Endodermal cell (in vitro differentiated cells): ENCODE data around the gene GCSAM. TPM values are rescaled to one million over a fixed set of nuclear protein-coding genes. Genes with fewer than 3 reads are reported as not detected.
A peak's percentile ranks its signal among the peaks of the same experiment; 100 is the strongest.

Experiments
- DNase-seq: peaks from one replicate; pipeline ENCODE4 v3.0.0-alpha.2; 2017
- H3K27ac ChIP-seq: 2 replicates; pipeline ENCODE4 v1.5.1; 2013; ENCODE audit warnings: mild to moderate bottlenecking, low read depth, low read length, moderate library complexity
- H3K27me3 ChIP-seq: 2 replicates; pipeline ENCODE4 v1.6.1; 2013; ENCODE audit warnings: mild to moderate bottlenecking, low read length, moderate library complexity; ENCODE audit not compliant: insufficient read depth, control insufficient read depth, poor library complexity, severe bottlenecking
- H3K36me3 ChIP-seq: 2 replicates; pipeline ENCODE4 v1.7.0; 2013; ENCODE audit warnings: mild to moderate bottlenecking, low read length, moderate library complexity; ENCODE audit not compliant: control insufficient read depth, insufficient read depth
- H3K4me1 ChIP-seq: one replicate; pipeline ENCODE4 v1.7.0; 2013; ENCODE audit warnings: low read length; ENCODE audit not compliant: control insufficient read depth, insufficient read depth
- H3K4me3 ChIP-seq: 2 replicates; pipeline ENCODE4 v1.5.1; 2013; ENCODE audit warnings: mild to moderate bottlenecking, low read length, moderate library complexity
- H3K9ac ChIP-seq: 2 replicates; pipeline ENCODE4 v1.6.1; 2013; ENCODE audit warnings: mild to moderate bottlenecking, low read length, moderate library complexity; ENCODE audit not compliant: poor library complexity, severe bottlenecking; ENCODE audit errors: extremely low read depth
- H3K9me3 ChIP-seq: 2 replicates; pipeline ENCODE4 v1.6.1; 2013; ENCODE audit warnings: mild to moderate bottlenecking, low read length, moderate library complexity; ENCODE audit not compliant: control insufficient read depth
- H3K27ac Mint-ChIP-seq: 2 replicates; pipeline ENCODE4 v1.8.0; 2020; ENCODE audit warnings: mixed read lengths
- H3K27me3 Mint-ChIP-seq: 2 replicates; pipeline ENCODE4 v1.8.0; 2021; ENCODE audit warnings: mild to moderate bottlenecking, mixed read lengths; ENCODE audit not compliant: insufficient read depth
- H3K36me3 Mint-ChIP-seq: 2 replicates; pipeline ENCODE4 v1.8.0; 2020; ENCODE audit warnings: low read depth, mixed read lengths
- H3K4me1 Mint-ChIP-seq: 2 replicates; pipeline ENCODE4 v1.8.0; 2020; ENCODE audit warnings: mixed read lengths
- H3K4me3 Mint-ChIP-seq: 2 replicates; pipeline ENCODE4 v1.8.0; 2020; ENCODE audit warnings: mild to moderate bottlenecking, moderate library complexity, mixed read lengths
- H3K9me3 Mint-ChIP-seq: 2 replicates; pipeline ENCODE4 v1.8.0; 2020; ENCODE audit warnings: mild to moderate bottlenecking, mixed read lengths
- CTCF ChIP-seq: fragments of 200-600 bp; sonication (generic); conservative IDR thresholded peaks from 2 replicates; pipeline ENCODE4 v1.5.0; 2021; ENCODE audit warnings: antibody characterized with exemption, mild to moderate bottlenecking
- WGBS, 2 experiments: methylation state at CpG; one replicate each; pipeline versions ENCODE4 v1.1.5 to v1.1.7; 2013; ENCODE audit warnings: missing lambda C conversion rate in 2 of 2, mixed read lengths in 1 of 2; ENCODE audit not compliant: insufficient coverage in 1 of 2, insufficient read length in 1 of 2; 5-methylcytosine and 5-hydroxymethylcytosine counted together
- total RNA-seq, 2 donors: library from RNA; stranded (reverse); fragmentation: NEBNext Ultra II Directional in 1 of 2; extraction: Animal tissue kit (Norgen Biotek cat#: 25700) in 1 of 2; gene quantifications; 2 replicates in 1 of 2; 3 replicates in 1 of 2; pipeline ENCODE4 v1.2.1, GENCODE V29; 2021

Gene GCSAM
- total RNA-seq, 2 donors from 2014 or later = not detected

DNA sequence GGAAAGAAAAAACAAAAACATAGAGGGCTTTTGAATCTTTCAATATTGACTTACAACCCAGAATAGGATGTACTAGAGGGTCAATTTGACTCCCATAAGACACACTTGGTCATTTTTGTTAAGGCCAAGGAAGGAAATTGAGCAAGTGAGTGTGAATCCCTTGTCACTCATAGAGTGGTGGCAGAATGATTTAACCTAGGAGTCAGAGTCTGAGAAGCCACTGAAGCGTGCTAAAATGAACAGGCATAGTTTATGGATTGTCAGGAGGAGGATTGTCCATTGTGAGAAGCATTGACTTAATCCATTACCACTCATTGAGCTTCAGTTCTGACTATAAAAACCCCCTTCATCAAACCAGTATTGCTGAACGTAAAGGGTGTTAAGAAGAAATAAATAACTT is 8.2 kb upstream of the GCSAM start:
- Histone ChIP-seq H3K9ac (no peak overlapping the region), H3K4me3 (no peak overlapping the region), H3K27me3 (no peaks in the 10 kb centered on the region), H3K27ac (no peak overlapping the region), H3K36me3 (no peaks in the 10 kb centered on the region), H3K9me3 (peaks cover 12% of the 10 kb centered on the region), H3K4me1 (no peaks in the 10 kb centered on the region)
- no peak for TF ChIP-seq CTCF
- H3K4me3 Mint-ChIP-seq = no peak overlapping the region
- peaks cover 10% of the 10 kb centered on the region for H3K4me1 Mint-ChIP-seq
- peaks cover 25% of the 10 kb centered on the region for H3K9me3 Mint-ChIP-seq
- DNase-seq = no peak
- 100% methylated on average over 1 of the region's 2 CpGs; no CpG with 5 or more reads in 1 of the 2 experiments for WGBS, 2 experiments
- H3K36me3 Mint-ChIP-seq = peaks cover 4% of the 10 kb centered on the region
- no peaks in the 10 kb centered on the region for H3K27me3 Mint-ChIP-seq
- no peak overlapping the region for H3K27ac Mint-ChIP-seq

- DNase-seq = no peak
- H3K9me3 ChIP-seq = peaks cover 12% of the 10 kb centered on the region
- peaks cover 5% of the 10 kb centered on the region for H3K4me1 ChIP-seq
- TF ChIP-seq CTCF = no peak
- Mint-ChIP-seq H3K27me3 (no peaks in the 10 kb centered on the region), H3K9me3 (peaks cover 20% of the 10 kb centered on the region), H3K36me3 (peaks cover 4% of the 10 kb centered on the region), H3K27ac (no peak overlapping the region), H3K4me3 (no peak overlapping the region), H3K4me1 (peaks cover 17% of the 10 kb centered on the region)
- no peak overlapping the region for H3K4me3 ChIP-seq
- H3K36me3 ChIP-seq = no peaks in the 10 kb centered on the region
- no peak overlapping the region for H3K27ac ChIP-seq
- no peak overlapping the region for H3K9ac ChIP-seq
- WGBS, 2 experiments = 100% methylated on average over 1 of the region's 1 CpG; no CpG with 5 or more reads in 1 of the 2 experiments
- no peaks in the 10 kb centered on the region for H3K27me3 ChIP-seq
Measured at GRCh38 chr3:112140584-112140983, 7.5 kb upstream of the GCSAM start.

DNA sequence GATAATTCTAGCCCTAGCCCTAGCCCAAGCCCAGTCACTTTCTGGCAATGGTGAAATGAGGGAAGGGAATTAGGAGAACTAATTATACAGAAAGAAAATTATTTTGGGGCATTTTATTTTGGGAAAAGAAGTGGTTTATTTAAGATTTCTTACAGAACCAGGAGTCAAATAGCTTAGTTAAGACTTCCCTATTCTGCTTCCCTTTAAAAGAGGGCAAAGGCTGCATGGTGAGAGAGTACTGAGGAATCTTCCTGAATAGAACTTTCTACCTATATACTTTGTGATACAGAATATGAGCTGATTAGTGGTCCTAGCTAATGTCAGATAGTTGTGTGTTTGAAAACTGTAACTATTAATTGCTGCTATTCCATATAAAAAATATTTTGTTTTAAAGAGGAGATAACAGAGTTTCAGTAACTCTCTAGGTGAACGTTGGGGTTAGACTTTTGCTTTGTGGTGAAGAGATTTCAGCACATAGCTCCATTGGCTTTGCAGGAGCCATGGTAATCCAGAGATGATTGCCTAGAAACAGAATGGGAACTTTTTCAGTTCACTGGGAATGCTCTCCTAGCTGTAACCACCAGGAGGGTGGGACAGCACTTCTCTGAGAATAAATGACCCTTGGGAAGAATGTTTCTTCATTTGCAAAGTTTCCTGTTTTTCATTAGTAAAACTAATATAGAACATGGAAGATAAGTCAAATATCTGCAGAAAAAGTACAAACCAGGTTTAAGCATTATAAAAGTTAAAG is 5.3 kb upstream of the GCSAM start:
- peak; percentile 57 for TF ChIP-seq CTCF
- Mint-ChIP-seq H3K36me3 (no peaks in the 10 kb centered on the region), H3K4me1 (peaks cover 26% of the 10 kb centered on the region), H3K4me3 (no peak overlapping the region), H3K9me3 (peaks cover 2% of the 10 kb centered on the region), H3K27ac (no peak overlapping the region), H3K27me3 (no peaks in the 10 kb centered on the region)
- H3K27ac ChIP-seq = no peak overlapping the region
- H3K36me3 ChIP-seq = no peaks in the 10 kb centered on the region
- 76 to 80% methylated on average over 1 of the region's 1 CpG for WGBS, 2 experiments
- DNase-seq = no peak
- H3K9me3 ChIP-seq = peaks cover 5% of the 10 kb centered on the region
- H3K9ac ChIP-seq = no peak overlapping the region
- H3K4me3 ChIP-seq = no peak overlapping the region
- peaks cover 5% of the 10 kb centered on the region for H3K4me1 ChIP-seq
- no peaks in the 10 kb centered on the region for H3K27me3 ChIP-seq
